HAP-1 (cell line): ENCODE data around the gene SLC46A3.

Source experiments
- DNase-seq, 2 experiments: peaks; one replicate each; pipeline ENCODE4 v3.0.0-alpha.2; 2016 to 2020; ENCODE audit warnings: low spot score in 2 of 2
- H3K27me3 ChIP-seq: fragments of 250-450 bp; sonication (Bioruptor Pico); 2 replicates; pipeline ENCODE4 v1.5.1; 2020; ENCODE audit warnings: low read depth, mild to moderate bottlenecking, moderate library complexity
- H3K36me3 ChIP-seq: fragments of 250-450 bp; sonication (Bioruptor Pico); replicated peaks from 2 replicates; pipeline ENCODE4 v1.5.1; 2020; ENCODE audit warnings: mild to moderate bottlenecking
- H3K4me1 ChIP-seq: fragments of 250-450 bp; sonication (Bioruptor Pico); 2 replicates; pipeline ENCODE4 v1.5.1; 2020; ENCODE audit warnings: mild to moderate bottlenecking
- H3K4me3 ChIP-seq: fragments of 250-450 bp; sonication (Bioruptor Pico); 2 replicates; pipeline ENCODE4 v1.5.1; 2020; ENCODE audit warnings: mild to moderate bottlenecking, moderate library complexity
- H3K9me3 ChIP-seq: fragments of 250-450 bp; sonication (Bioruptor Pico); 2 replicates; pipeline ENCODE4 v1.5.1; 2020; ENCODE audit warnings: mild to moderate bottlenecking, moderate library complexity
- in situ Hi-C: fragments of 300-500 bp; cut with MboI; formaldehyde crosslinking; loops from 3 replicates; pipeline ENCODE4 v1.14.3; 2020; ENCODE audit warnings: low sequenced_read_pairs, inconsistent platforms, mixed read lengths

Gene SLC46A3, protein sequence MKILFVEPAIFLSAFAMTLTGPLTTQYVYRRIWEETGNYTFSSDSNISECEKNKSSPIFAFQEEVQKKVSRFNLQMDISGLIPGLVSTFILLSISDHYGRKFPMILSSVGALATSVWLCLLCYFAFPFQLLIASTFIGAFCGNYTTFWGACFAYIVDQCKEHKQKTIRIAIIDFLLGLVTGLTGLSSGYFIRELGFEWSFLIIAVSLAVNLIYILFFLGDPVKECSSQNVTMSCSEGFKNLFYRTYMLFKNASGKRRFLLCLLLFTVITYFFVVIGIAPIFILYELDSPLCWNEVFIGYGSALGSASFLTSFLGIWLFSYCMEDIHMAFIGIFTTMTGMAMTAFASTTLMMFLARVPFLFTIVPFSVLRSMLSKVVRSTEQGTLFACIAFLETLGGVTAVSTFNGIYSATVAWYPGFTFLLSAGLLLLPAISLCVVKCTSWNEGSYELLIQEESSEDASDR

DNA sequence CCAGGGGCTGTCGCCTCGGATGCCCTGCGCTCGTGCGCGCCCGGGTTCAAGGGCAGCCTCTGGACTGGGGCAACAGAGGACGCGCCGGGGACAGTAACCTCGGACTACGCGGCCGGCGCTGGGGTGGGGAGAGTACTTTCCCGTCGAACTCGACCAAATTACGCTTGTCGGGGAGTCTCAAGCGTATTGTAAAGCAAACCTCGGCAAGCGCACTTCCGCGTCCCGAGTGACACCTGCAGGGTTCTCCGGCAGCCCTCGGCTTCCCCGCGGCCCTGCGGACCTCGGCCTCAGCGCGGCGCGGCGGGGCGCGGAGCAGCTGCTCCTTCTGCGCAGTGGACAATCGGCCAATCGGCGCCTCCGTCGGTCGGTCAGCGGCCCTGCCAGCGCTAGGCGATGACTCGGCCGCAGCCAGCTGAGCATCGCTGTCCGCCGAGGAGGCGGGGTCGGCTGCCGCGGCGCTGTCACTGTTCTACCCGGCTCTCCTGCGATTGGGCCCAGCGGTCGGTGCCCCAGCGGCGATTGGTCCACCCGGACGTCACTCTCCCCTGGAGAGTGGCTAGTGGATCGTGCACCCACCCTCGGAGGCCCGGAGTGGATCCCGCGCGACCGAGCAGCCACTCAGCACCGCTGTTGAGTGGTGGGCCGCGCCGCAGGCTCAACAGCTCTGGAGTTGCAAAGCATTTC is at the start of gene SLC46A3:
Gene SLC46A3, minus strand, starts transcription at position 428 of the 684 bp plus-strand sequence. CDS start 972 bp downstream, outside the sequence.
- no peaks in the 10 kb centered on the region for H3K36me3 ChIP-seq
- H3K9me3 ChIP-seq = no peaks in the 10 kb centered on the region
- in situ Hi-C loops = no loop called here
- peak within 1 kb of the TSS; percentile 54 for H3K4me3 ChIP-seq
- H3K27me3 ChIP-seq = no peaks in the 10 kb centered on the region
- peaks cover 3% of the 10 kb centered on the region; the same call in 1 of the 2 replicates for H3K4me1 ChIP-seq
- DNase-seq = peak; percentile 92 to 98

DNA sequence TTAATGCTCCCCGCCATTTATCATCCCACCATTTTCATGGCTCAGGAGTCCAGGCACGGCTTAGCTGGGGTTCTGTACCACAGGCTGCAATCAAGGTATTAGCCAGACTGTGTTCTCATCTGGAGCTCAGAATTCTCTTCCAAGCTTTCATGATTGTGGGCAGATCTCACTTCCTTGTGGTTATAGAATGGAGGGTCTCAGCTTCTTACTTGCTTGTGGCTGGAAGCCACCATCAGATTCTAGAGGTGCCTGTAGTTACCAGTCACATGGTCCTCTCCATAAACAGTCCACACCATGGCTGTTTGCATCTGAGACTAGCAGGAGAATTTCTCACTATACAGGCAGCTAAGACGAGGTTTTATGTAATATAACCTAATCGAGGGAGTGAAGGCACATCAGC is 45.1 kb upstream of the SLC46A3 start:
- H3K4me1 ChIP-seq = no peaks in the 10 kb centered on the region
- in situ Hi-C loops = no loop called here
- no peak for DNase-seq
- H3K9me3 ChIP-seq = no peaks in the 10 kb centered on the region
- no peak overlapping the region for H3K4me3 ChIP-seq
- no peaks in the 10 kb centered on the region for H3K27me3 ChIP-seq
- no peaks in the 10 kb centered on the region for H3K36me3 ChIP-seq

- no peaks in the 10 kb centered on the region for H3K4me1 ChIP-seq
- no peaks in the 10 kb centered on the region for H3K27me3 ChIP-seq
- no peak for DNase-seq
- H3K4me3 ChIP-seq = no peak overlapping the region
- H3K36me3 ChIP-seq = no peaks in the 10 kb centered on the region
- no peaks in the 10 kb centered on the region for H3K9me3 ChIP-seq
- in situ Hi-C loops = no loop called here
Observed at GRCh38 chr13:28761586-28761985, 42.8 kb upstream of the SLC46A3 start.

GRCh38 chr13:28755546-28755870 is 36.7 kb upstream of the SLC46A3 start:
- peaks cover 14% of the 10 kb centered on the region for H3K4me1 ChIP-seq
- H3K9me3 ChIP-seq = peaks cover 6% of the 10 kb centered on the region; the same call in 1 of the 2 replicates
- no peaks in the 10 kb centered on the region for H3K27me3 ChIP-seq
- no peaks in the 10 kb centered on the region for H3K36me3 ChIP-seq
- no peak for DNase-seq
- no peak overlapping the region for H3K4me3 ChIP-seq
- in situ Hi-C loops = no loop called here

GRCh38 chr13:28754698-28755545 is 36.2 kb upstream of the SLC46A3 start:
- no peaks in the 10 kb centered on the region for H3K36me3 ChIP-seq
- in situ Hi-C loops = no loop called here
- DNase-seq = peak in 1 of 2 experiments; percentile 20
- peaks cover 14% of the 10 kb centered on the region for H3K4me1 ChIP-seq
- peaks cover 6% of the 10 kb centered on the region; the same call in 1 of the 2 replicates for H3K9me3 ChIP-seq
- no peak overlapping the region for H3K4me3 ChIP-seq
- H3K27me3 ChIP-seq = no peaks in the 10 kb centered on the region

DNA sequence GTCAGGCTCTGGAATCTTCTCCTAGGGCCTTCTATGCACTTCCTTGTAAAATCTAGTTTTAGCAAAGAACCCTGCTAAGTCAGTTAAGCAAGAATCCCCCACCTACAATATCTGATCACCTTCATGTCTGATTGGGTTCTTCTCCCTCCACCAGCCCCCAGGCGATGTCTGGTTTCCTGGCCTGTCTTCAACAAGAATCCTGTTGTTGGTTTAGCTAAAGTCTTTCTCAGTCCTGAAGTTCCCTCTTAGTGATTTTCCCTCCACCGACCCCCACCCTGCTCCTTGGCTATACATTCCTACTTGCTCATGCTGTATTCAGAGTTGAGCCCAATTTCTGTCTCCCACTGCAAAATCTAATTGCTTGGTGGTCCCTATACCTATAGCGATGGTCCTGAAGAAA is 35.2 kb upstream of the SLC46A3 start:
- H3K4me1 ChIP-seq = peaks cover 14% of the 10 kb centered on the region
- H3K4me3 ChIP-seq = no peak overlapping the region
- H3K36me3 ChIP-seq = no peaks in the 10 kb centered on the region
- H3K9me3 ChIP-seq = peaks cover 6% of the 10 kb centered on the region; the same call in 1 of the 2 replicates
- no peaks in the 10 kb centered on the region for H3K27me3 ChIP-seq
- in situ Hi-C loops = no loop called here
- DNase-seq = no peak

DNA sequence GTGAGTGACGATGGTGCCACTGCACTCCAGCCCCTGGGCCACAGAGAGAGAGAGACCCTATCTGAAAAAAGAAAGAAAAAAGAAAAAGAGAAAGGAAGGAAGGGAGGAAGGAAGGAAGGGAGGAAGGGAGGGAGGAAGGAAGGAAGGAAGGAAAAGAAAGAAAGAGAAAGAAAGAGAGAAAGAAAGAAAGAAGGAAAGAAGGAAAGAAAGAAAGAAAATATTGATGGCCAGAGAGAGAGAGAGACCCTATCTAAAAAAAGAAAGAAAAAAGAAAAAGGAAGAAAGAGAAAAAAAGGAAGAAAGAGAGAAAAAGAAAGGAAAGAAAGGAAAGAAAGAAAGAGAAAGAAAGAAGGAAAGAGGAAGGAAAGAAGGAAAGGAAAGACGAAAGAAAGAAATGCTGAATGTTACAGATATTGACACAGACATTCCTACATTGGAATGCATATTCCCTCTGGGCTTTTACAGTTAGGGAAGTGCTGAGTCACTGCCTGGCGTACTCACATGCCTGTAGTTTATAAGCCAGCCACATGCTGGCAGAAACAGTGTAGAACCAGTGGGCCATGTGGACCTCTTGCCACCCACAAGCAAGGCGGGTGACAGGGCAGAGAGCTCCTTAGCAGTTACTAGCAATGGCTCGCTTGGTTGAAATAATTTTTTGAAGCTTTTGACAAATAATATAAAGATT is 34.6 kb upstream of the SLC46A3 start:
- H3K9me3 ChIP-seq = peaks cover 6% of the 10 kb centered on the region; the same call in 1 of the 2 replicates
- in situ Hi-C loops = no loop called here
- peak; percentile 70 to 77 for DNase-seq
- peaks cover 14% of the 10 kb centered on the region for H3K4me1 ChIP-seq
- H3K36me3 ChIP-seq = no peaks in the 10 kb centered on the region
- H3K27me3 ChIP-seq = no peaks in the 10 kb centered on the region
- no peak overlapping the region for H3K4me3 ChIP-seq

GRCh38 chr13:28751175-28751960 is 32.6 kb upstream of the SLC46A3 start:
- H3K27me3 ChIP-seq = no peaks in the 10 kb centered on the region
- DNase-seq = no peak
- H3K4me3 ChIP-seq = no peak overlapping the region
- H3K9me3 ChIP-seq = peaks cover 6% of the 10 kb centered on the region; the same call in 1 of the 2 replicates
- peaks cover 14% of the 10 kb centered on the region for H3K4me1 ChIP-seq
- in situ Hi-C loops = no loop called here
- no peaks in the 10 kb centered on the region for H3K36me3 ChIP-seq

DNA sequence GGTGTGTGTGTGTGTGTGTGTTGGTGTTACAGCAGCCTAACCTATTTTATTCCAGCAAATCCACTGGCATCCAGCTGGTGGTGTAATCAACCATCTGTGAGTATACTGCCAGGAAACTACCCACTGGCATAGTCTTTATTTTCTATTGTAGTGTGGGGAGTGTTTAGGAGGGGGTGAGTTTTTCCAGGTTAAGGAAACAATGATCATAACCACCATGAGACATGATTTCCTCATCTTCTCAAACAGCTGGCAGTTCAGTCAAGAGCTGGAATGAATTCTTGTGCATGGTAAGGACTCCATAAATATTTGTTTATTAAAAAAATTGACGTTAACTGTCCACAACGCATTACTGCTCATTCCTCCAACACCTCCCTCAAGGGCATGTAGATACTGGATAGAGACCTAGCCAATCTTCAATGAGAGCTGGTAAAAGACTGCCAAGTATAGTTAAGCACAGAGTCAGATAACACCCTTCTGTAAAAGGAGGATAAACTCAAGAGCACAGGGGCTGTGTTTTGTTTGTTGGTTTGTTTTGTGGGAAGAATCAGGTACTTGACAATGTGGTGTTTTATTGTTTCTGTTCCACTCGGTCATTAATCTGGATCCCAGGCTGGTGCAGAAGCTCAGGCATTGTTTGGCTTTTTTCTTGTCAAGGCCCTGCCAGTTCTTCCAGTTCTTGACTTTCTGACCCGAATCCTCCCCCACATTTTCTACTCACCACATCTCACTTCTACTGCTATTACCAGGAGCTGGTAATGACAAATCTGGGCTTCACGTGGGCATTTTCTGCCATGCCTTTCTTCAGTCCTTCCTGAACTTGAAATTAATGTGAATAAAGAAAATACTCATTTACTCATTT is 31.6 kb upstream of the SLC46A3 start:
- DNase-seq = no peak
- no peak overlapping the region for H3K4me3 ChIP-seq
- peaks cover 14% of the 10 kb centered on the region for H3K4me1 ChIP-seq
- no peaks in the 10 kb centered on the region for H3K36me3 ChIP-seq
- in situ Hi-C loops = no loop called here
- H3K27me3 ChIP-seq = no peaks in the 10 kb centered on the region
- H3K9me3 ChIP-seq = peaks cover 6% of the 10 kb centered on the region; the same call in 1 of the 2 replicates

DNA sequence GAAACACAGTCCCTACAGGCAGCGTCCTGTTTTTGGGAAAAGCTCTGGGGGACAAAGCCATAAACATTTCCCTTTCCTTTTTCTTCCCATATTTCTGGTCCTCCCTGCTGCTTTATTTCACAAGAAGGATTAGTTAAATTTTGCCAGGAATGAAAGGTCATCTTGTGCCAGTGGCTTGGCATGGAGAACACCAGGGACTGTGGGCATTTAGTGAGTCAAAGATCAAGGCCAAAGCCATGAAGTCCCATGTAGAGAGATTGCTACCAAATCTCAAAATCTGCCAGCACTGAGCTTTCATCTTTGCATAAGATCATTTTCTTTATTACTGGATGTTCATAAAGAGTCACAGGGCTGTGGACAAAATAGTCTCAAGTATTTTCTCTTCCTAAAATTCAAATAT is 29.1 kb upstream of the SLC46A3 start:
- no peak overlapping the region for H3K4me3 ChIP-seq
- H3K4me1 ChIP-seq = no peaks in the 10 kb centered on the region
- in situ Hi-C loops = no loop called here
- H3K36me3 ChIP-seq = no peaks in the 10 kb centered on the region
- H3K9me3 ChIP-seq = no peaks in the 10 kb centered on the region
- DNase-seq = no peak
- no peaks in the 10 kb centered on the region for H3K27me3 ChIP-seq

GRCh38 chr13:28746287-28746612 is 27.5 kb upstream of the SLC46A3 start:
- Histone ChIP-seq H3K27me3 (no peaks in the 10 kb centered on the region), H3K36me3 (no peaks in the 10 kb centered on the region), H3K4me3 (no peak overlapping the region), H3K9me3 (no peaks in the 10 kb centered on the region), H3K4me1 (no peaks in the 10 kb centered on the region)
- in situ Hi-C loops = no loop called here
- DNase-seq = no peak

- DNase-seq = no peak
- Histone ChIP-seq H3K4me1 (no peaks in the 10 kb centered on the region), H3K9me3 (no peaks in the 10 kb centered on the region), H3K4me3 (no peak overlapping the region), H3K36me3 (no peaks in the 10 kb centered on the region), H3K27me3 (no peaks in the 10 kb centered on the region)
- in situ Hi-C loops = no loop called here
Observed at GRCh38 chr13:28744656-28745055, 25.9 kb upstream of the SLC46A3 start.
